K562 (cell line): ENCODE data around the gene GABRB2. TPM values are rescaled to one million over a fixed set of nuclear protein-coding genes. Genes with fewer than 3 reads are reported as not detected.
"Not testable (repeated sequence)": the region's sequence is repeated elsewhere in the genome, so short reads cannot be mapped to it uniquely, and the experiment has no call there.

ENCODE experiments used
- ATAC-seq: fragments of 200-7000 bp; cut with Tn5 transposase; 3 replicates; pipeline ENCODE4 v1.9.1; 2020; ENCODE audit warnings: moderate library complexity
- BruUV-seq: library from RNA; stranded (reverse); fragments of 400-500 nt; replicated peaks from 2 replicates; lab custom pipeline; 2021; lab: Mats Ljungman, UMichigan
- CTCF ChIA-PET: fragments of 300-600 bp; formaldehyde crosslinking; extraction: SDS; loops from one replicate; lab custom pipeline; 2021; ENCODE audit warnings: low intra/inter-chr PET ratio; lab: Yijun Ruan, JAX
- POLR2A ChIA-PET: fragments of 300-600, 350-650 bp; sonication (Branson Sonifier 250); formaldehyde crosslinking; extraction: SDS; loops from one replicate; lab custom pipeline; 2021; ENCODE audit warnings: antibody characterized with exemption, inconsistent platforms; lab: Yijun Ruan, JAX
- DNase-seq, 4 experiments: peaks; one replicate each; pipeline versions ENCODE4 v3.0.0 to v3.0.0-alpha.2; 2011 to 2018; ENCODE audit warnings: low spot score in 3 of 4, mixed read lengths in 3 of 4; ENCODE audit errors: extremely low read depth in 1 of 4
- FAIRE-seq: peaks from 2 replicates; lab custom pipeline; 2011; peaks lifted over from hg19 to GRCh38; lab: Jason Lieb, UNC
- H2AFZ ChIP-seq: 2 replicates; pipeline ENCODE4 v1.6.0; 2011; ENCODE audit warnings: low read depth, low read length, control low read depth, inconsistent platforms
- H3K27ac ChIP-seq: fragments of 200-600 bp; 3 replicates; pipeline ENCODE4 v1.8.0; 2011; ENCODE audit warnings: low read depth, mild to moderate bottlenecking, control low read depth, inconsistent platforms, low read length, moderate library complexity, mixed read lengths; ENCODE audit errors: extremely low read depth
- H3K27me3 ChIP-seq, 2 experiments: fragments of 300-600 bp in 1 of 2; 2 replicates in 1 of 2; 3 replicates in 1 of 2; pipeline versions ENCODE4 v1.6.0 to v1.8.0; 2011; ENCODE audit warnings: inconsistent platforms in 2 of 2, low read length in 2 of 2, mild to moderate bottlenecking in 1 of 2, mixed read lengths in 1 of 2, moderate library complexity in 1 of 2; ENCODE audit not compliant: control insufficient read depth in 2 of 2, insufficient read depth in 2 of 2
- H3K36me3 ChIP-seq: fragments of 300-600 bp; 3 replicates; pipeline ENCODE4 v1.8.0; 2011; ENCODE audit warnings: mild to moderate bottlenecking, low read length, inconsistent platforms; ENCODE audit not compliant: control insufficient read depth, insufficient read depth
- H3K4me1 ChIP-seq, 2 experiments: fragments of 200-600 bp in 1 of 2; replicated peaks in 1 of 2; 2 replicates in 1 of 2; 3 replicates in 1 of 2; pipeline versions ENCODE4 v1.5.1 to v1.8.0; 2011; ENCODE audit warnings: inconsistent platforms in 2 of 2, low read length in 2 of 2, mild to moderate bottlenecking in 1 of 2, mixed read lengths in 1 of 2, moderate library complexity in 1 of 2; ENCODE audit not compliant: control insufficient read depth in 2 of 2, insufficient read depth in 2 of 2
- H3K4me2 ChIP-seq: 2 replicates; pipeline ENCODE4 v1.6.1; 2011; ENCODE audit warnings: low read length, control low read depth, inconsistent platforms, mixed read lengths; ENCODE audit not compliant: insufficient read depth
- H3K4me3 ChIP-seq: fragments of 200-600 bp; sonication (generic), shearing (Covaris generic); 2 replicates; pipeline ENCODE4 v1.5.1; 2016; ENCODE audit warnings: control low read depth, inconsistent platforms
- H3K79me2 ChIP-seq: fragments of 200-600 bp; 3 replicates; pipeline ENCODE4 v1.8.0; 2011; ENCODE audit warnings: low read length, inconsistent platforms; ENCODE audit not compliant: control insufficient read depth, insufficient read depth
- H3K9ac ChIP-seq, 2 experiments: 2 replicates each; pipeline versions ENCODE4 v1.6.0 to v1.6.1; 2011; ENCODE audit warnings: low read depth in 2 of 2, low read length in 2 of 2, control low read depth in 1 of 2, inconsistent platforms in 1 of 2, mild to moderate bottlenecking in 1 of 2, mixed read lengths in 1 of 2; ENCODE audit not compliant: insufficient read depth in 1 of 2
- H3K9me1 ChIP-seq: one replicate; pipeline ENCODE4 v1.6.0; 2011; ENCODE audit warnings: inconsistent platforms, mild to moderate bottlenecking, low read length, moderate library complexity; ENCODE audit not compliant: control insufficient read depth, insufficient read depth
- H3K9me3 ChIP-seq: replicated peaks from 2 replicates; pipeline ENCODE4 v1.5.1; 2011; ENCODE audit warnings: low read depth, low read length, inconsistent platforms; ENCODE audit not compliant: control insufficient read depth, insufficient read depth
- H4K20me1 ChIP-seq: replicated peaks from 2 replicates; pipeline ENCODE4 v1.6.1; 2011; ENCODE audit warnings: low read length, inconsistent platforms, mixed read lengths; ENCODE audit not compliant: control insufficient read depth, insufficient read depth
- BMI1 ChIP-seq: fragments of 150-350 bp; IDR thresholded peaks from 2 replicates; pipeline ENCODE4 v1.6.1; 2014; ENCODE audit warnings: low read length
- SOX6 ChIP-seq: fragments of 450-650 bp; IDR thresholded peaks from 2 replicates; pipeline ENCODE4 v1.6.1; 2014; ENCODE audit warnings: mild to moderate bottlenecking
- ZNF24 ChIP-seq: fragments of 450-650 bp; IDR thresholded peaks from 2 replicates; pipeline ENCODE4 v1.6.1; 2016
- WGBS: fragments of 100-300 bp; shearing (Covaris generic); methylation state at CpG from one replicate; pipeline ENCODE4 v1.1.6; 2016; ENCODE audit warnings: low coverage, mixed read lengths; ENCODE audit not compliant: insufficient coverage; ENCODE audit errors: missing lambda C conversion rate; 5-methylcytosine and 5-hydroxymethylcytosine counted together
- in situ Hi-C: fragments of 300-500 bp; cut with MboI; formaldehyde crosslinking; loops from 4 replicates; pipeline ENCODE4 v1.15.0; 2018; ENCODE audit warnings: inconsistent platforms, mixed read lengths
- intact Hi-C: fragments of 100-400 bp; cut with micrococcal nuclease; formaldehyde crosslinking; loops from 2 replicates; pipeline ENCODE4 v1.14.2; 2022
- polyA plus RNA-seq, 8 experiments: library from polyadenylated mRNA; depleted of rRNA in 4 of 8; stranded (reverse) in 5 of 8; unstranded in 3 of 8; fragments of >200 nt; fragmentation: Nextera tagmentation in 2 of 8; fragmentation: Illumina TruSeq in 1 of 8; extraction: Ambion mirVana in 2 of 8; extraction: Trizol in 1 of 8; gene quantifications; 2 replicates each; pipeline versions ENCODE4 v1.2.1 to v1.2.3, GENCODE V29; 2011 to 2014; ENCODE audit warnings: inconsistent platforms in 1 of 8, missing spikeins in 1 of 8
- total RNA-seq, 7 experiments: library from RNA; depleted of rRNA in 6 of 7; stranded (reverse); fragments of >200 nt in 6 of 7; fragmentation: Illumina TruSeq in 2 of 7; extraction: Trizol in 2 of 7; gene quantifications; 2 replicates each; pipeline versions ENCODE4 v1.2.1 to v1.2.3, GENCODE V29; 2011 to 2021; ENCODE audit warnings: low replicate concordance in 1 of 7
- TF ChIP-seq, protein P1 (sequence below): fragments of 450-650 bp; formaldehyde crosslinking; IDR thresholded peaks from 2 replicates; pipeline ENCODE4 v1.4.0; 2020; ENCODE audit warnings: mild to moderate bottlenecking

Gene GABRB2
- total and polyA plus RNA-seq, 9 of the 15 experiments (the other 6 are each of a cell fraction or from before 2014, with no cell fraction given) = not detected

DNA sequence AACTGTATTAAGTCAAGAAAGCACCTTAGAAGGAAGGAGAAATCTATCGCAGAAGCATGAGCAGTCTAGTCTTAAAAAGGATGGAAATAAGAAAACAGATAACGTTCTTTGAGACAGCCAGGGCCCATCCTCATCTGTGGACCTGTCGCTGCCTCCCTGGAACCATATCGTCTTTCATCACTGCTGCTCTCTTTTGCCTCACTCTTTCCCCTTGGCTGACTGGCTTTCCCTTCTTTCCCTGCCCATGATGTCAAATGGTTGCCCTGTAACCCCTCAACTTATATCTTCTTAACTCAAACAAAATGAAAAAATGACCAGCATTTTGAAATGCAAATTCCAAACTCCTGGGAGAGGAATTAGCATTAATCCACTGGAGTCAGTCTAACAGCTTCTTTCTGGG lies 299.8 kb downstream of the GABRB2 start (continued):
- TF ChIP-seq ZNF24 (no peak), BMI1 (no peak), SOX6 (no peak)
- TF ChIP-seq, protein P1, sequence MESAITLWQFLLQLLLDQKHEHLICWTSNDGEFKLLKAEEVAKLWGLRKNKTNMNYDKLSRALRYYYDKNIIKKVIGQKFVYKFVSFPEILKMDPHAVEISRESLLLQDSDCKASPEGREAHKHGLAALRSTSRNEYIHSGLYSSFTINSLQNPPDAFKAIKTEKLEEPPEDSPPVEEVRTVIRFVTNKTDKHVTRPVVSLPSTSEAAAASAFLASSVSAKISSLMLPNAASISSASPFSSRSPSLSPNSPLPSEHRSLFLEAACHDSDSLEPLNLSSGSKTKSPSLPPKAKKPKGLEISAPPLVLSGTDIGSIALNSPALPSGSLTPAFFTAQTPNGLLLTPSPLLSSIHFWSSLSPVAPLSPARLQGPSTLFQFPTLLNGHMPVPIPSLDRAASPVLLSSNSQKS = no peak

DNA sequence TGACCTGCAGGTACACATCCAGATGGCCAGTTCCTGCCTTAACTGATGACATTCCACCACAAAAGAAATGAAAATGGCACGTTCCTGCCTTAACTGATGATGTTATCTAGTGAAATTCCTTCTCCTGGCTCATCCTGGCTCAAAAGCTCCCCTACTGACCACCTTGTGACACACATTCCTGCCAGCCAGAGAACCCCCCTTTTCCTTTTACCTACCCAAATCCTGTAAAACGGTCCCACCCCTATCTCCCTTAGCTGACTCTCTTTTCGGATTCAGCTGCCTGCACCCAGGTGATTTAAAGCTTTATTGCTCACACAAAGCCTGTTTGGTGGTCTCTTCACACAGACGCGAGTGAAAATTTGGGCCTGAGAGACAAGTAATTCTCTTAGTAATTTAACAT lies 300.7 kb downstream of the GABRB2 start:
- H2AFZ ChIP-seq = not testable (repeated sequence)

More for the DNA sequence above, 300.7 kb downstream of the GABRB2 start:
- H3K36me3 ChIP-seq, in situ Hi-C loops, H3K27me3 ChIP-seq, H3K9me3 ChIP-seq, intact Hi-C loops, H4K20me1 ChIP-seq, H3K4me3 ChIP-seq, POLR2A ChIA-PET, CTCF ChIA-PET, H3K4me2 ChIP-seq, ATAC-seq, DNase-seq, H3K4me1 ChIP-seq, H3K9me1 ChIP-seq, BruUV-seq, H3K79me2 ChIP-seq, H3K27ac ChIP-seq, FAIRE-seq, H3K9ac ChIP-seq: not testable (repeated sequence)
- 0% methylated on average over 5 of the region's 5 CpGs for WGBS

Other genes starting within 250 kb of the GABRB2 start
- not detected in 2 replicates for gene GABRA6, start 139.0 kb upstream of the GABRB2 start, total RNA-seq (2014; rRNA removed)
- not detected in 2 replicates for gene GABRA6, start 139.0 kb upstream of the GABRB2 start, total RNA-seq (2014; rRNA removed; fragmentation: Illumina TruSeq; extraction: Trizol)
- not detected in 2 replicates for gene GABRA6, start 139.0 kb upstream of the GABRB2 start, total RNA-seq (2015; rRNA removed; fragmentation: Illumina TruSeq; extraction: Trizol)
- not detected in 2 replicates for gene GABRA6, start 139.0 kb upstream of the GABRB2 start, total RNA-seq (2021)
- gene GABRA6, start 139.0 kb upstream of the GABRB2 start, polyA plus RNA-seq (2011; rRNA removed) = not detected in 2 replicates
- not detected in 2 replicates for gene GABRA6, start 139.0 kb upstream of the GABRB2 start, polyA plus RNA-seq (2014; fragmentation: Illumina TruSeq; extraction: Trizol)
- not detected for gene GABRA6, start 139.0 kb upstream of the GABRB2 start, polyA plus RNA-seq (2014; fragmentation: Nextera tagmentation; extraction: Ambion mirVana)
- gene GABRA6, start 139.0 kb upstream of the GABRB2 start, polyA plus RNA-seq (2014; rRNA removed) = not detected in 2 replicates